OCI-LY3 (cell line): Measurements from ENCODE around the gene DIP2C.

Experiments
- EZH2phosphoT487 ChIP-seq: fragments of 200-600 bp; shearing (Covaris generic); IDR thresholded peaks from 2 replicates; pipeline ENCODE4 v1.6.1; 2018; ENCODE audit warnings: antibody characterized with exemption, mixed run types, low read depth
- TF ChIP-seq, protein P1 (sequence below): fragments of 200-600, 300-600 bp; sonication (generic); IDR thresholded peaks from 2 replicates; pipeline ENCODE4 v1.5.1; 2014; ENCODE audit warnings: antibody characterized with exemption, low read length, low read depth

DNA sequence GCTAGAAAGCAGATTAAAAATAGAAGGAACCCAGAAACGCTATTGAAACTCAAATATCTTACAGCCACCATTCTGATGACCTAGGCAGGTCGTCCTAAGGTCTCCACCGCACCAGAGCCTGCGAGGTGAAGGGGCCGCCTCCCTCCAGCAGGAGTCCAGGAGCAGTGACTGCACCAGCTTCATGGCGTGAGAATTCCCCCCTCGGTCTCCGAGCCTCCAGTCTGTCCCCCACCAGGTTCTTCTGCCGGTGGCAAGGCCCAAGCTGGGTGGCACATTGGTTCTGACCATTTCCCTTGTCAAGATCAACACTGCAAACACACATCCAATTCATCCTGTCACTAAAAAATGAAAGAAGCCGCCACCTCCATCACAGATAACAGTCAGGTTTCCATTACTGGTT lies 98.7 kb downstream of the DIP2C start:
- TF ChIP-seq, protein P1, sequence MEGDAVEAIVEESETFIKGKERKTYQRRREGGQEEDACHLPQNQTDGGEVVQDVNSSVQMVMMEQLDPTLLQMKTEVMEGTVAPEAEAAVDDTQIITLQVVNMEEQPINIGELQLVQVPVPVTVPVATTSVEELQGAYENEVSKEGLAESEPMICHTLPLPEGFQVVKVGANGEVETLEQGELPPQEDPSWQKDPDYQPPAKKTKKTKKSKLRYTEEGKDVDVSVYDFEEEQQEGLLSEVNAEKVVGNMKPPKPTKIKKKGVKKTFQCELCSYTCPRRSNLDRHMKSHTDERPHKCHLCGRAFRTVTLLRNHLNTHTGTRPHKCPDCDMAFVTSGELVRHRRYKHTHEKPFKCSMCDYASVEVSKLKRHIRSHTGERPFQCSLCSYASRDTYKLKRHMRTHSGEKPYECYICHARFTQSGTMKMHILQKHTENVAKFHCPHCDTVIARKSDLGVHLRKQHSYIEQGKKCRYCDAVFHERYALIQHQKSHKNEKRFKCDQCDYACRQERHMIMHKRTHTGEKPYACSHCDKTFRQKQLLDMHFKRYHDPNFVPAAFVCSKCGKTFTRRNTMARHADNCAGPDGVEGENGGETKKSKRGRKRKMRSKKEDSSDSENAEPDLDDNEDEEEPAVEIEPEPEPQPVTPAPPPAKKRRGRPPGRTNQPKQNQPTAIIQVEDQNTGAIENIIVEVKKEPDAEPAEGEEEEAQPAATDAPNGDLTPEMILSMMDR: no peak
- TF ChIP-seq EZH2phosphoT487: no peak
